Activated naive CD8-positive, alpha-beta T cell (primary cell): ENCODE results near the gene USP26.
"Not testable (repeated sequence)": the region's sequence is repeated elsewhere in the genome, so short reads cannot be mapped to it uniquely, and the experiment has no call there.

Experiments used
- H3K27ac Mint-ChIP-seq: one replicate; pipeline ENCODE4 v1.8.0; 2021; ENCODE audit warnings: mixed read lengths
- H3K27me3 Mint-ChIP-seq: one replicate; pipeline ENCODE4 v1.8.0; 2021; ENCODE audit warnings: mixed read lengths
- H3K36me3 Mint-ChIP-seq: one replicate; pipeline ENCODE4 v1.8.0; 2021; ENCODE audit warnings: mixed read lengths
- H3K4me1 Mint-ChIP-seq: one replicate; pipeline ENCODE4 v1.8.0; 2021; ENCODE audit warnings: low read depth, mixed read lengths
- H3K4me3 Mint-ChIP-seq: one replicate; pipeline ENCODE4 v1.8.0; 2021; ENCODE audit warnings: mild to moderate bottlenecking, mixed read lengths
- H3K9me3 Mint-ChIP-seq: one replicate; pipeline ENCODE4 v1.8.0; 2021; ENCODE audit warnings: low read depth, mixed read lengths

USP26 gene

GRCh38 chrX:133053861-133054598 is 42.9 kb downstream of the USP26 start:
- Mint-ChIP-seq H3K4me3 (no peak overlapping the region), H3K9me3 (no peaks in the 10 kb centered on the region), H3K4me1 (no peaks in the 10 kb centered on the region)

DNA sequence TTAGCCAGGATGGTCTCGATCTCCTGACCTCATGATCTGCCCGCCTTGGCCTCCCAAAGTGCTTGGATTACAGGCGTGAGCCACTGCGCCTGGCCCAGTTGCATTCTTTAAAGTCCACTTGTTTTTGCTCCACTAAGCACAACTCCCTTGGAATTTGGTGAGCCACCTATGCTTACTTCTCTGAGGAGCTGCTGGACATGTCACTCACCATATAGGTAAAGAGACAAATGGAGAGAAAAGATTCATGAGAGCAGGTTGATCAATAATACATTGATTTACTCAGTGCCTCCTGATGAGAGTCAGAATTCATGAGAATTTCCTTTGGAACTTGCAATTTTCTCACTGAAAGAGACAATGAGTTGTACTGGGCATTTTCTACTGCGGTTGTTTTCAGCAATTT is 48.2 kb downstream of the USP26 start:
- Mint-ChIP-seq H3K27me3 (peaks cover 5% of the 10 kb centered on the region), H3K4me3 (no peak overlapping the region), H3K36me3 (no peaks in the 10 kb centered on the region), H3K9me3 (no peaks in the 10 kb centered on the region), H3K27ac (no peak overlapping the region), H3K4me1 (no peaks in the 10 kb centered on the region)

More at GRCh38 chrX:133053861-133054598, 42.9 kb downstream of the USP26 start:
- Mint-ChIP-seq H3K36me3 (no peaks in the 10 kb centered on the region), H3K27me3 (no peaks in the 10 kb centered on the region), H3K27ac (no peak overlapping the region)

DNA sequence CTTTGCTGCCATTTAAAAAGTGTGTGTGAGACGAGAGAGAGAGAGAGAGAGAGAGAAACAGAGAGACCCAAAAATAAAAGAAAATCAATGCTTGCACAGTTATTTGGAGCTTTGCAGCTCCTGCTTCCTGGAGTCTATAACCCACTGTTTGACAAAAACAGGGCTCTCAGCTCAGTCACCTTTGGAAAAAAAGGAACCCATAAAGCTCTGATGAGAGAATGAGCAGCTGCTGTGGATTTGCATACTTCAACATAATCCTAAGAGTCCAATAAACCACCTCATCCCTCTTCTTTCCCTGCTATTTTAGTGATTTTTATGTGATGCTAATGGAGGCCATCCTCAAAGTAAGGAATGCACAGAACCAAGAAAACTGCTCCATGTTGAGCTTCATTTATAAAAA is 50.3 kb downstream of the USP26 start:
- H3K27ac Mint-ChIP-seq: no peak overlapping the region
- H3K27me3 Mint-ChIP-seq: peaks cover 5% of the 10 kb centered on the region
- no peaks in the 10 kb centered on the region for H3K4me1 Mint-ChIP-seq
- no peaks in the 10 kb centered on the region for H3K36me3 Mint-ChIP-seq
- no peak overlapping the region for H3K4me3 Mint-ChIP-seq
- no peaks in the 10 kb centered on the region for H3K9me3 Mint-ChIP-seq

- Mint-ChIP-seq H3K9me3 (no peaks in the 10 kb centered on the region), H3K27ac (no peak overlapping the region), H3K36me3 (no peaks in the 10 kb centered on the region), H3K4me1 (no peaks in the 10 kb centered on the region), H3K4me3 (no peak overlapping the region), H3K27me3 (peaks cover 5% of the 10 kb centered on the region)
These were observed 50.9 kb downstream of the USP26 start for GRCh38 chrX:133045986-133046385.

GRCh38 chrX:133044145-133044786 is 52.6 kb downstream of the USP26 start:
- H3K9me3 Mint-ChIP-seq, H3K27ac Mint-ChIP-seq, H3K4me1 Mint-ChIP-seq, H3K27me3 Mint-ChIP-seq, H3K4me3 Mint-ChIP-seq, H3K36me3 Mint-ChIP-seq: not testable (repeated sequence)

DNA sequence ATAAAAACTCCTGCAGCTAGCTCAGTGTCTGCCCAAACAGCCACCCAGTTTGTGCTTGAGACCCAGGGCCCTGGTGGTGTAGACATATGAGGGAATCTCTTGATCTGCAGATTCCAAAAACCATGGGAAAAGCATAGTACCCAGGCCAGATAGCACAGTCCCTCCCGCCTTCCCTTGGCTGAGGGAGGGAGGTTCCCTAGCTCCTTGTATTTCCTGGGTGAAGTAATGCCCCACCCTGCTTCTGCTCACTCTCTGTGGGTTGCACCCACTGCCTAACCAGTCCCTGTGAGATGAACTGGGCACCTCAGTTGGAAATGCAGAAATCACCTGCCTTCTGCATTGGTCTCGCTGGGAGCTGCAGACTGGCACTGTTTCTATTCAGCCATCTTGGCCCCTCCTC is 54.6 kb downstream of the USP26 start:
- Mint-ChIP-seq H3K4me1 (no peaks in the 10 kb centered on the region), H3K27ac (no peak overlapping the region), H3K4me3 (no peak overlapping the region), H3K9me3 (no peaks in the 10 kb centered on the region), H3K27me3 (peaks cover 2% of the 10 kb centered on the region), H3K36me3 (no peaks in the 10 kb centered on the region)

DNA sequence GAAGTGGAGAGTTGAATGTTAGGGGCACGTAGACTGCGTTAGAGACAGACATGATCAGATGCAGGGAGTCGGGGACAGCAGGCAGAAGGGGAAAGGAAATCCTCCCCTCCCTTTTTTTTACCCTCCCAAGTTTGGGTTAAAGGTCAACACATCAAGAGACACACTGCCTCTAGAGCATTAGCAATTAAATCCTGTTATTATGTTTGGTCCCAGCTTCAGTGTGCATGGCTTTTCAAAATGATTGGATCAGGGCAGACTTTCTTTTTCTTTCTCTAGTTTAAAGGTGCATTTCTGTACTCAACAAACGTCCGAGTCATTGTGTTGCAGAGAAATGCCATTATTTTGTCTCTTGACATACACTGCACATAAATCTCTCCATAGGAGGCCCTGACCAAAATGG is 63.9 kb downstream of the USP26 start:
- Mint-ChIP-seq H3K27me3 (peaks cover 1% of the 10 kb centered on the region), H3K4me3 (no peak overlapping the region), H3K9me3 (no peaks in the 10 kb centered on the region), H3K36me3 (no peaks in the 10 kb centered on the region), H3K27ac (no peak overlapping the region), H3K4me1 (no peaks in the 10 kb centered on the region)

DNA sequence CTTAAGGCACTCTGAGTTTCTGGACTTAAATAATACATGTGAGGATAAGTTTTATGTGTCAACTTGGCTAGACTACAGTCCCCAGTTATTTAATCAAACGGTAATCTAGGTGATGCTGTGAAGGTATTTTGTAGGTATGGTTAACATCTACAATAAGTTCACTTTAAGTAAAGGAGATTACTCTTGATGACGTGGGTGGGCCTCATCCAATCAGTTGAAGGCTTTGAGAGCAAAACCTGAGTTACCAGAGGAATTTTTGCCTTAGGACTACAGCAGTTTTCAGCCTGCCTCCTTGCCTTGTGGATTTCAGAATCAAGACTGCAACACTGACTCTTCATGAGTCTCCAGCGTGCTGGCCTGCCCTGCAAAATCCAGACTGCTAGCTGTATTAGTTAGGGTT is 78.7 kb downstream of the USP26 start:
- no peaks in the 10 kb centered on the region for H3K36me3 Mint-ChIP-seq
- H3K4me1 Mint-ChIP-seq: no peaks in the 10 kb centered on the region
- no peak overlapping the region for H3K4me3 Mint-ChIP-seq
- peaks cover under 1% of the 10 kb centered on the region for H3K27me3 Mint-ChIP-seq
- no peaks in the 10 kb centered on the region for H3K9me3 Mint-ChIP-seq
- no peak overlapping the region for H3K27ac Mint-ChIP-seq

GRCh38 chrX:133007458-133007857 is 89.5 kb downstream of the USP26 start:
- Mint-ChIP-seq H3K27me3 (no peaks in the 10 kb centered on the region), H3K4me1 (no peaks in the 10 kb centered on the region), H3K27ac (no peak overlapping the region), H3K9me3 (no peaks in the 10 kb centered on the region), H3K4me3 (no peak overlapping the region), H3K36me3 (no peaks in the 10 kb centered on the region)

GRCh38 chrX:133005616-133006015 is 91.3 kb downstream of the USP26 start:
- no peak overlapping the region for H3K4me3 Mint-ChIP-seq
- H3K9me3 Mint-ChIP-seq: no peaks in the 10 kb centered on the region
- no peaks in the 10 kb centered on the region for H3K36me3 Mint-ChIP-seq
- H3K27ac Mint-ChIP-seq: no peak overlapping the region
- H3K4me1 Mint-ChIP-seq: no peaks in the 10 kb centered on the region
- H3K27me3 Mint-ChIP-seq: no peaks in the 10 kb centered on the region

GRCh38 chrX:133005042-133005441 is 91.9 kb downstream of the USP26 start:
- no peaks in the 10 kb centered on the region for H3K9me3 Mint-ChIP-seq
- no peak overlapping the region for H3K27ac Mint-ChIP-seq
- H3K36me3 Mint-ChIP-seq: no peaks in the 10 kb centered on the region
- H3K4me3 Mint-ChIP-seq: no peak overlapping the region
- no peaks in the 10 kb centered on the region for H3K27me3 Mint-ChIP-seq
- H3K4me1 Mint-ChIP-seq: no peaks in the 10 kb centered on the region

DNA sequence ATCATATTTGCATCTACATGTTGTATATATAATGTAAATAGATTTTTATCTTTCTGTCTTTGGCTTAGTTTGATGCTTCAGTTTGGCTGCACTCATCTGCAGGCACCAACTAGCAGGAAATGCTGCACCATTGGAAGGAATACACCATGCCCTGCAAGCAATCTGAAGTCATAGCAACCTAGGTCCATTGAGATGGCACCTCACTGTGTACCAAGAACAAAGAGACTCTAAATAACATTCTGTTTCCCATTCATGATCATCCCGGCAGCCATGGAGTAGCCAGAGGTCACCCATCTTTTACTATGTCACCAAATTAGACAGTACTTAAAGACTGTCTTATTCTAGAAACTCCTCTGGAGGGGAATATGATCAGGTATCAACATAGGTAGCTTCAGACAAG is 97.7 kb downstream of the USP26 start:
- Mint-ChIP-seq H3K4me3 (no peak overlapping the region), H3K9me3 (no peaks in the 10 kb centered on the region), H3K27ac (no peak overlapping the region), H3K27me3 (no peaks in the 10 kb centered on the region), H3K36me3 (no peaks in the 10 kb centered on the region), H3K4me1 (no peaks in the 10 kb centered on the region)

DNA sequence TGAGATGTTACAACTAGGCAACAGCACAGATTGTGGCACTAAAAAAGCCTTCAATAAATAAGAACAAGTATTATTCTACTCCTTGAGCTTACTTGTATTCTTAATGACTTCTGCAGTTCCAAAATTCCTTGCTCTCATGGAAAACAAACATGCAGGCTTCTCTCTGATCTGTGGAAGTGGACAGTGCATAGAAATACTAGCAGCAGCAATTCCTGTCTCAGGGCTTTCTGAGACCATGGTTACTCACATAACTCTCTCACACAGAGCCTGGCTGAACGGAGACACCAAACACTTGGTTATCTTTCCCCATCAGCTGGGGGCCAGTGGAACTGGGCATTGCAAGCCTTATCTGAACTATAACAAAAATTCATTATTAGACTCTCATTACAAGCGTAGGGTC is 106.1 kb downstream of the USP26 start:
- no peaks in the 10 kb centered on the region for H3K36me3 Mint-ChIP-seq
- H3K4me1 Mint-ChIP-seq: no peaks in the 10 kb centered on the region
- no peaks in the 10 kb centered on the region for H3K9me3 Mint-ChIP-seq
- H3K27me3 Mint-ChIP-seq: no peaks in the 10 kb centered on the region
- no peak overlapping the region for H3K4me3 Mint-ChIP-seq
- no peak overlapping the region for H3K27ac Mint-ChIP-seq

GRCh38 chrX:132986556-132986955 is 110.4 kb downstream of the USP26 start:
- Mint-ChIP-seq H3K36me3 (no peaks in the 10 kb centered on the region), H3K9me3 (no peaks in the 10 kb centered on the region), H3K27ac (no peak overlapping the region), H3K27me3 (no peaks in the 10 kb centered on the region), H3K4me3 (no peak overlapping the region), H3K4me1 (no peaks in the 10 kb centered on the region)

GRCh38 chrX:132984058-132984650 is 112.8 kb downstream of the USP26 start:
- Mint-ChIP-seq H3K9me3 (no peaks in the 10 kb centered on the region), H3K27me3 (no peaks in the 10 kb centered on the region), H3K4me3 (no peak overlapping the region), H3K36me3 (no peaks in the 10 kb centered on the region), H3K27ac (no peak overlapping the region), H3K4me1 (no peaks in the 10 kb centered on the region)

- no peaks in the 10 kb centered on the region for H3K9me3 Mint-ChIP-seq
- no peak overlapping the region for H3K27ac Mint-ChIP-seq
- no peaks in the 10 kb centered on the region for H3K36me3 Mint-ChIP-seq
- H3K4me3 Mint-ChIP-seq: no peak overlapping the region
- H3K27me3 Mint-ChIP-seq: no peaks in the 10 kb centered on the region
- no peaks in the 10 kb centered on the region for H3K4me1 Mint-ChIP-seq
These were observed 113.4 kb downstream of the USP26 start for GRCh38 chrX:132983496-132983895.
